WERI-Rb-1 (cell line): Measurements from ENCODE around the gene MDP1.
"Not testable (repeated sequence)": the region's sequence is repeated elsewhere in the genome, so short reads cannot be mapped to it uniquely, and the experiment has no call there.

Experiments
- DNase-seq: peaks from one replicate; pipeline ENCODE4 v3.0.0-alpha.2; 2020
- H3K27ac ChIP-seq: fragments of 250-450 bp; sonication (Bioruptor Pico); 2 replicates; pipeline ENCODE4 v1.5.1; 2020; ENCODE audit warnings: mild to moderate bottlenecking, moderate library complexity
- H3K27me3 ChIP-seq: fragments of 250-450 bp; sonication (Bioruptor Pico); 2 replicates; pipeline ENCODE4 v1.5.1; 2021; ENCODE audit warnings: mild to moderate bottlenecking, low read depth, moderate library complexity; ENCODE audit not compliant: insufficient read depth, severe bottlenecking
- H3K36me3 ChIP-seq: fragments of 250-450 bp; sonication (Bioruptor Pico); 2 replicates; pipeline ENCODE4 v1.5.1; 2020; ENCODE audit warnings: mild to moderate bottlenecking, moderate library complexity
- H3K4me3 ChIP-seq: 2 replicates; pipeline ENCODE4 v1.5.1; 2011; ENCODE audit warnings: low read depth, mild to moderate bottlenecking, control low read depth, low read length
- H3K9me3 ChIP-seq: fragments of 250-450 bp; sonication (Bioruptor Pico); 2 replicates; pipeline ENCODE4 v1.5.1; 2021; ENCODE audit warnings: mild to moderate bottlenecking, moderate library complexity; ENCODE audit not compliant: severe bottlenecking
- TF ChIP-seq, protein P1 (sequence below): IDR thresholded peaks from 2 replicates; pipeline ENCODE4 v1.5.1; 2011; ENCODE audit warnings: low read depth, mild to moderate bottlenecking, control low read depth, inconsistent platforms, low read length

MDP1 gene

DNA sequence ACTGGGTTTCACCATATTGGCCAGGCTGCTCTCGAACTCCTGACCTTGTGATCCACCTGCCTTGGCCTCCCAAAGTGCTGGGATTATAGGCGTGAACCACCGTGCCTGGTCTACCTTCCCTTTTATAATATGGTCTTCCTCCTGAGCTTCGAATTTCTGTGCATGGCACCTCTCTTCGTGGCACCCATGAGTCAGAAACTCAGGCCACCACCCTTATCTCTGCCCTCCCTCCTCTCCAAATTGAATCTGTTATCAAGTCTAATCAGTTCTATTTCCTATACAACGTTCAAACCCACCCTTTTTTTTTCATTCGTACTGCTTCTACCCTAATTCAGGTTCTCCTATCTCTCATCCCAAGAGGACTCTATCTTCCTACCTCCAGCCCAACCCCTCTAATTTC, 31.6 kb upstream of the MDP1 start:
- no peak overlapping the region for H3K4me3 ChIP-seq
- no peaks in the 10 kb centered on the region for H3K9me3 ChIP-seq
- TF ChIP-seq, protein P1, sequence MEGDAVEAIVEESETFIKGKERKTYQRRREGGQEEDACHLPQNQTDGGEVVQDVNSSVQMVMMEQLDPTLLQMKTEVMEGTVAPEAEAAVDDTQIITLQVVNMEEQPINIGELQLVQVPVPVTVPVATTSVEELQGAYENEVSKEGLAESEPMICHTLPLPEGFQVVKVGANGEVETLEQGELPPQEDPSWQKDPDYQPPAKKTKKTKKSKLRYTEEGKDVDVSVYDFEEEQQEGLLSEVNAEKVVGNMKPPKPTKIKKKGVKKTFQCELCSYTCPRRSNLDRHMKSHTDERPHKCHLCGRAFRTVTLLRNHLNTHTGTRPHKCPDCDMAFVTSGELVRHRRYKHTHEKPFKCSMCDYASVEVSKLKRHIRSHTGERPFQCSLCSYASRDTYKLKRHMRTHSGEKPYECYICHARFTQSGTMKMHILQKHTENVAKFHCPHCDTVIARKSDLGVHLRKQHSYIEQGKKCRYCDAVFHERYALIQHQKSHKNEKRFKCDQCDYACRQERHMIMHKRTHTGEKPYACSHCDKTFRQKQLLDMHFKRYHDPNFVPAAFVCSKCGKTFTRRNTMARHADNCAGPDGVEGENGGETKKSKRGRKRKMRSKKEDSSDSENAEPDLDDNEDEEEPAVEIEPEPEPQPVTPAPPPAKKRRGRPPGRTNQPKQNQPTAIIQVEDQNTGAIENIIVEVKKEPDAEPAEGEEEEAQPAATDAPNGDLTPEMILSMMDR = no peak
- DNase-seq = no peak
- no peaks in the 10 kb centered on the region for H3K36me3 ChIP-seq
- H3K27ac ChIP-seq = no peak overlapping the region
- H3K27me3 ChIP-seq = no peaks in the 10 kb centered on the region

- no peak for DNase-seq
- Histone ChIP-seq H3K36me3 (no peaks in the 10 kb centered on the region), H3K27ac (no peak overlapping the region), H3K4me3 (no peak overlapping the region), H3K27me3 (no peaks in the 10 kb centered on the region), H3K9me3 (no peaks in the 10 kb centered on the region)
- TF ChIP-seq, protein P1 = no peak
These were observed 30.9 kb upstream of the MDP1 start for GRCh38 chr14:24246765-24247212.

DNA sequence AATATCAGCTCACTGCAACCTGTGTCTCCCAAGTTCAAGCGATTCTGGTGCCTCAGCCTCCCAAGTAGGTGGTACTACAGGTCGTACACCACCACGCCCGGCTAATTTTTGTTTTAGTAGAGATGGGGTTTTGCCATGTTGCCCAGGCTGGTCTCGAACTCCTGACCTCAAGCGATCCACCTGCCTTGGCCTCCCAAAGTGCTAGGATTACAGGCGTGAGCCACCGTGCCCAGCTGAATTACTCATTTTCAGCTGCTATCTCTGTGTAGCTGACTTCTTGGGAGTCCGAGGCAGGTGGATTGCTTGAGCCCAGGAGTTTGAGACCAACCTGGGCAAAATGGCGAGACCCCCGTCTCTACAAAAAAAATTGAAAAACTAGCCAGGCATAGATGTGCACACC, 29.5 kb upstream of the MDP1 start:
- H3K27ac ChIP-seq, H3K36me3 ChIP-seq, H3K4me3 ChIP-seq, H3K9me3 ChIP-seq, H3K27me3 ChIP-seq, DNase-seq: not testable (repeated sequence)

GRCh38 chr14:24243336-24243836, 27.5 kb upstream of the MDP1 start:
- peaks cover 29% of the 10 kb centered on the region for H3K36me3 ChIP-seq
- no peaks in the 10 kb centered on the region for H3K9me3 ChIP-seq
- TF ChIP-seq, protein P1 = no peak
- peak overlapping the region; percentile 73 for H3K4me3 ChIP-seq
- peak; percentile 53 for DNase-seq
- peak overlapping the region; percentile 97 for H3K27ac ChIP-seq
- no peaks in the 10 kb centered on the region for H3K27me3 ChIP-seq

GRCh38 chr14:24241829-24242443, 26.1 kb upstream of the MDP1 start:
- peak; percentile 93 for DNase-seq

GRCh38 chr14:24240110-24240918, 24.4 kb upstream of the MDP1 start:
- H3K27ac ChIP-seq = no peak overlapping the region
- no peak overlapping the region for H3K4me3 ChIP-seq
- TF ChIP-seq, protein P1 = no peak
- no peaks in the 10 kb centered on the region for H3K9me3 ChIP-seq
- no peaks in the 10 kb centered on the region for H3K27me3 ChIP-seq
- H3K36me3 ChIP-seq = peaks cover 58% of the 10 kb centered on the region
- no peak for DNase-seq

More at GRCh38 chr14:24241829-24242443, 26.1 kb upstream of the MDP1 start:
- Histone ChIP-seq H3K36me3 (peaks cover 44% of the 10 kb centered on the region), H3K9me3 (no peaks in the 10 kb centered on the region), H3K27ac (peak overlapping the region; percentile 97), H3K4me3 (peak overlapping the region; percentile 73), H3K27me3 (no peaks in the 10 kb centered on the region)
- TF ChIP-seq, protein P1 = peak; percentile 54
